ENCODE measurements around the gene RPL12.

GRCh38 chr9:127444283-127444920, 6.8 kb downstream of the RPL12 start:
- no peak for TF ChIP-seq CTCF (IDR thresholded peaks at IDR 0.05)
- no peak for TF ChIP-seq EZH2 (IDR thresholded peaks at IDR 0.05; ENCODE audit: borderline replicate concordance, insufficient read depth, low read depth, low read length, poor library complexity, severe bottlenecking)
